Stimulated activated CD8-positive, alpha-beta memory T cell treated with anti-CD3 and anti-CD28 coated beads, Interleukin-15, amount 100 ng/mL, for 4 hours (primary cell): ENCODE data around the gene CD52.
"Not testable (repeated sequence)": the region's sequence is repeated elsewhere in the genome, so short reads cannot be mapped to it uniquely, and the experiment has no call there.

Source experiments
- DNase-seq, 2 donors: peaks; one replicate each; pipeline ENCODE4 v3.0.0-alpha.2; 2020; ENCODE audit warnings: low read depth in 2 of 2

CD52 gene

DNA sequence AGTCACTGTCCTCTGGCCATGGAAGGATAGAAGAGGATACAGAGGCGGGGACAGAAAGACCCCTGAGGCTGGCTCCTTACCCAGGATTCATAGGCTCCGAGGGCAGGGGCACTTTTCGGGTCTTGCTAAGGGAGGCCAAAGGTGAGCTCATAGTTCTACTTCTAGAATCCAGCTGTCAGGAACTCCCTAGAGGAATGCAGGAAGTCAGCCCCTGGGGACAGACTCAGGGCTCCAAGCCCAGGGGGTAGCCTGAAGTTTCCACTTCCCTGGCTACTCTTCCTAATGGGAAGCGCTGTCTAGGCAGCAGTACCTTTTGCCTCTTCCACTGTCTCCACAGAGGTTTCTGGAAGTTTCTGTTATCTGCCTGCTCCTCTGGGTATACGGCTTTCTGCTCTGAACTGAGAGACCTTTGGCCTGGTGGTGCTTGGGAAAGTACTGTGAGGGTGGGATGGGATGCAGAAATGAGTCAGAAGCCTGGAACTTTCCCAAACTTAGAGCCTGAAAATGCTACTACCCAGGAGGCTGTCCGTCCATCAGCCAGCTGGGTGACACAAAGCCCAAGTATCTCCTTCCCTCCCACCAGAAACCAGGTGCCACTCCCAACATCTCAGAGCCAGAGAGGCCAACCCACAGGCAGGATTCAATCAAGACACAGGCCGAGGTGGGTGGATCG is 14.9 kb upstream of the CD52 start:
- DNase-seq = no peak

GRCh38 chr1:26305667-26306289 is 12.0 kb upstream of the CD52 start:
- no peak for DNase-seq

- peak; percentile 76 to 88 for DNase-seq
Measured at GRCh38 chr1:26306290-26307229, 11.2 kb upstream of the CD52 start, which contains the start of gene UBXN11. TSS of gene UBXN11 (minus strand) at chr1:26306636. CDS start at chr1:26302883, 3,753 bp downstream.

DNA sequence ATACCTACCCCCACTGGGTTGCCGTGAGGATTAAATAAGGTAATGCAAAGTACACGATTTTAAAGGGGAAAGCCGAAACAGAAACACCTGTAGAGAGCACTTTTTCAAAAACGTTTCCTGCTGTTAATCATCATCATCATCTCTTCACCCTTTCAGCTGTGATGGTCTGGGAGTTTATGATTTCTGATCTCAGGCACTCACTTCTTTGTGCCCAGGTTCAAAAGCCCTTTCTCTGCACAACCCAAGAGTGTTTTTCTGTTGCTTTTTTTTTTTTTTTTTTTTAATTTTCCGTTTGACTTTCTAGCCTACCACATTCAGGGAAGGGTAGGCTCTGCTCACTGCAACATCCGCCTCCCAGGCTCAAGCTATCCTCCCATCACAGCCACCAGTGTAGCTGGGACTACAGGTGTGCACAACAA is 10.4 kb upstream of the CD52 start:
- DNase-seq = no peak

DNA sequence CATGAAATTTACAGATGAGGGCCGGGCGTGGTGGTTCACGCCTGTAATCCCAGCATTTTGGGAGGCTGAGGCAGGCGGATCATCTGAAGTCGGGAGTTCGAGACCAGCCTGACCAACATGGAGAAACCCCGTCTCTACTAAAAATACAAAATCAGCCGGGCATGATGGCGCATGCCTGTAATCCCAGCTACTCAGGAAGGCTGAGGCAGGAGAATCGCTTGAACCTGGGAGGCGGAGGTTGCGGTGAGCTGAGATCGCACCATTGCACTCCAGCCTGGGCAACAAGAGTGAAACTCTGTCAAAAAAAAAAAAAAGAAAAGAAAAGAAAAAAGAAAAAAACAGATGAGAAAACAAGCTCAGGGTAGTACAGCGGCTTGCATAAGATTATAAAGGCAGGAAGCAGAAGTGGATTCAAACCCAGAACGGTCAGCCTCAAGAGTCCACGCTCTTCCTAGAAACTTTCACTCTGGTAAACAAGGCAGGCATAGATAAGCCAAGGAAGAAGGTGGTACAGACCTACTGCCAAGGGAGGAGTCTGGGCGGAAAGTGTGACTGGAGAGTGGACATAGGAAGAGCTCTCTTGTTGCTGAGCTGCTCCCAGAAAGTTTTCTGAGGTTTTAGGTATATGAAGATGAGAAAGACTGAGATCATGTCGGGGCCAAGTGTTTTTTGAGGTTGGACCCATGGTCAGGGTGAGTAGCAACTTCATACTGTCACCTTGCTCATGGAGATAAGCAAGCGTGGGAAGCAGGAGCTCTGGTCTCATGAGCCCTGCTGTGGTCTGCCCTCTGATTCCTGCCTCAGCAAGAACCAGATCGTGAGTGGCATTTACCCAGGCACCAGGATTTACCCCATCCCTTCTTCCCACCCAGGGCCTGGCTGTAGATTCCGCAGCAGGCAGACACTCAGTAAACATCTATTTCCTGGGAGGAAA is 9.5 kb upstream of the CD52 start:
- DNase-seq = not testable (repeated sequence)

GRCh38 chr1:26314501-26314900 is 3.3 kb upstream of the CD52 start:
- no peak for DNase-seq

- DNase-seq = no peak
Measured at GRCh38 chr1:26315874-26316850, 1.6 kb upstream of the CD52 start.

DNA sequence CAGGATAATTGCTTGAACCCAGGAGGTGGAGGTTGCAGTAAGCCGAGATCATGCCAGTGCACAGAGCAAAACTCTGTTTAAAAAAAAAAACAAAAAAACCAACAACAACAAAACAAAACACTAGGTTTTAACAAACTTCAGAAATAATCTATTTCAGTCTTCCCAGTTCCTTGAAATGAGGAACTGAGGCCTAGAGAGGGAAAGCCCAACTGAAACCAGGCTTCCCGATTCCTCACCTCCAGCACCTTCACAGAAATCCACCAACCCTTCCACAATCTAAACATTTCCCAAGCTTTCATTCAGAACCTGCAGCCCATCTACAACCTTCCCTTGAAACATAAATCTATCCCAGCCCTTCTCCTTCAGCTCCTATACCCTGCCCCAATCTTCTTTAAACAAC is 612 bp upstream of the CD52 start:
- no peak for DNase-seq

DNA sequence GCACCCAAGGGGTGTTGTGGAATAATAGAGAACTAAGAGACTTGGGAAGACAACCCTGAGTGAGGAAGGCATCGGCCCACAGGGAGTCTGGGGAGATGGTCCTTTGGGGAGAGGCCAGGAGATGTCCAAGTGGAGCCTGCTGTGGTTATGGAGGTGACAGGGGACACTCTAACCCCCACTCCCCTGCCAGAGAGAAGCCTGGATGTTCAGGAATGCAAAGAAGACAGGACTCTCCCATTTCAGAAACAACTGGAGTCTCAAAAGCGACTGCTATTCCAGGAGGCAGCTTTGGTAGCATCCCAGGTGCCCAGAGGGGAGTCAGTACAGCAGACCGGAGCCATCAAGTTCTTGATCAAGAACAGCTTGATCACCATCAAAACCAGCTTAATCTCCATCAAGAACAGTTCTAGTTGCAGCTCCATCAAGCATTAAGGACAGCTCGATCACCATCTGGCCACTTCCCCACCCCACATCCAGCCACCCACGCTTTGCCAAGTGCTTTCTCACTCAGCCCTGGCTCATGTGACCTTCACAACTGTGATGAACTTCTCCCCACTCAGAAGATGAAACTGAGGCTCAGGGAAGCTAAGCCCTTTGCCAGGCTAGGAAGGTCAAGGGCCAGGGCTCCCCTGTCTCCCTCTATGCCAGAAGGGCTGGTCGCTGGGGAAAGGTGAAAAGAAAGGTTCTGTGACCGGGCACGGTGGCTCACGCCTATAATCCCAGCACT is 743 bp downstream of the CD52 start:
- DNase-seq = no peak

DNA sequence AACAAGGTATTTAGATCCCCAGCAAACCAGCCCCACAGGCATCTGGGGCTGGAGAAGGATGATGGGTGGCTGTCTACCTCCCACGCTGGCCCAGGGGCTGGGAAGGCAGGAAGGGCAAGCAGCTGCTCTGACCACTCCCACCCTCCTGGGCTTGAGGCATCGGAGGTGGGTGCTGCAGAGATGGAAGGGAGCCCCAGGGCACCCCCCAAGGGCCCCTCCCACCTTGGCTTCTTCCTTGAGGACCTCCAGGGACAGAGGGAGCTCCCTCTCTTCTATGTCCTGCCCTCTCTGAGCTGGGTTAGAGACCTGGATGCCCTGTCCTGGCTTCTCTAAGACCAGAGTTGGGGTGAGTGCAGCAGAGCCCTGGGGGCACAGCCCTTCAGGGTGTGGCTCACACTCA is 3.1 kb downstream of the CD52 start:
- DNase-seq = no peak

- peak; percentile 80 to 91 for DNase-seq
Measured at GRCh38 chr1:26321315-26322041, 3.7 kb downstream of the CD52 start.

DNA sequence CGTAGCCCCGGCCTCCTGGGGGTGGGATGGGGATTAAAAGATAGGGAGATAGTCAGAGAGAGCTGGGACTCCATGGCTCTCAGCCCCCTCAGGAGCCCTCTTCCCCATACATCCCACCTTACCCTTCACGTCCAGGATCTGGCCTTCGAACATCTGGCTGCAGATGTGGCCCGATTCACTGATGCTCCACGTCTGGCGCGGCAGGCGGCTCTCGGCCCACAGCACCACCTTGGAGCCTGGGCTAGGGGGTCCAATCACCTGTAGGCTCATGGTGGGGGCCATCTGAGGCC is 4.2 kb downstream of the CD52 start:
- no peak for DNase-seq

GRCh38 chr1:26323382-26323781 is 5.6 kb downstream of the CD52 start:
- DNase-seq = no peak

GRCh38 chr1:26324550-26324949 is 6.8 kb downstream of the CD52 start:
- no peak for DNase-seq

DNA sequence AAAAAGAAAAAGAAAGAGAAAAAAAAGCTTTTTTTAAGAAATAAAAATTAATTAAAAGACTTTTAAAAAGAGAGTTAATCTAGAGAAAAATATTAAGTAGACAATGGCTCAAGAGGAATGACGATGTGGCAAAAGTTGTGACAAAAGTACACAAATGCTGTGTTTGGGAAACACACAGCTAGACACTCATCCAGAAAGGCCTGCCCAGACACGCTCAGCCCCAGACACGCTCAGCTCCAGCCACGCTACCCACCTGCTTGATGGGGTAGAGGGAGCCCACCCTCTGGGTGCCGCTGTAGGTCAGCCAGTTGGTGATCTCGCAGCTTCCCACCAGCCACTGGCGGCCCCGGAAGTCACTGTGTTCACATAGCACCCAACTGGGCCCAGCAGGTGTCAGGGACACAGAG is 10.2 kb downstream of the CD52 start:
- DNase-seq = no peak

GRCh38 chr1:26328597-26328996 is 10.8 kb downstream of the CD52 start:
- no peak for DNase-seq

- DNase-seq = not testable (repeated sequence)
Measured at GRCh38 chr1:26329380-26329779, 11.6 kb downstream of the CD52 start.

DNA sequence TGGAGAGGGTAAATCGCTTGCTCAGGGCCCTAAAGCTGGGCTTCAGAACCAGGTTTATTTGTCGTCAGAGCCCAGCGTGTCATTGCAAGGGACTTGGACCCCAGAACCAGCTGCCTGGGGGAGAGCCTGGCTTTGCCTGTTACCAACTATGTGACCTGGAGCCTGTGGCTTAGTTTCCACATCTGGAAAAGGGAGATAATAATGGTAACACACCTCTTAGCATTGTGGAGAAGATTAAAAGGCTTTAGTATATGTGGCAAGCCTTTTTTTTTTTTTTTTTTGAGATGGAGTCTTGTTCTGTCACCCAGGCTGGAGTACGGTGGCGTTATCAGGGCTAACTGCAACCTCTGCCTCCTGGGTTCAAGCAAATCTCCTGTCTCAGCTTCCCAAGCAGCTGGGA is 12.5 kb downstream of the CD52 start:
- no peak for DNase-seq

GRCh38 chr1:26333312-26333711 is 15.6 kb downstream of the CD52 start:
- not testable (repeated sequence) for DNase-seq
